HG03439 (cell line): ENCODE results near the gene NDUFA9.

Experiments used
- ATAC-seq: cut with Tn5 transposase; IDR thresholded peaks from one replicate; pipeline ENCODE4 v1.9.1; 2021; ENCODE audit warnings: mild to moderate bottlenecking, moderate library complexity; ENCODE audit not compliant: unreplicated experiment

NDUFA9 gene

DNA sequence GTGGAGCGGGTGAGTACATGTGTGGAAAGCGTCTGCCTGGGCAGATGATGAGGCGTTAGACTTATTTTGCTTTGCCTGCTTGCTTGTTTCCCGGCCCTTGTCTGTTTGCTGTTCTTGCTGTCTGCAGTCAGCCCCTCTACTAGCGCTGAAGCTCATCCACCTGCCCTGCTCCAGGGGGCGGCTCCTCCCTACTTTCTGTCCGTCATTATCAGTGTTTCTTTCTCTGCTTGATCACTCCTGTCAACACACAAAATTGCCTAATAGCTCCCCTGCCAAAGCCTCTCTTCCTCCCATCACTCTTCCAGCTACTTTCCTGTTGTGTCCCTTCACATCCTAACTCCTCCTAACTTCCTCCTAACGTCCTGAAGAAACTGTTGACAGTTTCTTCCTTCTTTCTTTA, 36.4 kb downstream of the NDUFA9 start:
- ATAC-seq = no peak

GRCh38 chr12:4690760-4691159, 41.8 kb downstream of the NDUFA9 start:
- no peak for ATAC-seq
